HG03460 (cell line): Measurements from ENCODE around the gene ENG.
"Not testable (repeated sequence)": the region's sequence is repeated elsewhere in the genome, so short reads cannot be mapped to it uniquely, and the experiment has no call there.

ENCODE experiments used
- ATAC-seq: cut with Tn5 transposase; IDR thresholded peaks from one replicate; pipeline ENCODE4 v1.9.1; 2021; ENCODE audit not compliant: unreplicated experiment

The ENG gene

GRCh38 chr9:127854184-127854806 is at the start of gene ENG:
Gene ENG (minus strand): TSS chr9:127854658. CDS start chr9:127854355, 303 bp downstream.
- no peak for ATAC-seq

- ATAC-seq = peak; percentile 33
These were observed 49.4 kb upstream of the ENG start for GRCh38 chr9:127903557-127904475.

- peak; percentile 46 for ATAC-seq
These were observed 44.9 kb upstream of the ENG start, which contains the start of gene ST6GALNAC6 for GRCh38 chr9:127899128-127899943. Gene ST6GALNAC6 (minus strand): TSS chr9:127899603. CDS start chr9:127897981, 1,622 bp downstream.

- ATAC-seq = no peak
These were observed 44.1 kb upstream of the ENG start for GRCh38 chr9:127898433-127899127.

- no peak for ATAC-seq
These were observed 42.8 kb upstream of the ENG start for GRCh38 chr9:127897193-127897692.

- no peak for ATAC-seq
These were observed 42.1 kb upstream of the ENG start for GRCh38 chr9:127896395-127897192.

GRCh38 chr9:127895811-127896210 is 41.4 kb upstream of the ENG start:
- no peak for ATAC-seq

- ATAC-seq = no peak
These were observed 38.9 kb upstream of the ENG start for GRCh38 chr9:127893392-127893791.

GRCh38 chr9:127892831-127893230 is 38.4 kb upstream of the ENG start:
- ATAC-seq = no peak

- ATAC-seq = no peak
These were observed 35.6 kb upstream of the ENG start for GRCh38 chr9:127890053-127890452.

- ATAC-seq = no peak
These were observed 33.3 kb upstream of the ENG start for GRCh38 chr9:127887792-127888191.

- ATAC-seq = no peak
These were observed 32.0 kb upstream of the ENG start for GRCh38 chr9:127886401-127886972.

- ATAC-seq = no peak
These were observed 31.2 kb upstream of the ENG start for GRCh38 chr9:127885508-127886281.

- ATAC-seq = no peak
These were observed 30.6 kb upstream of the ENG start for GRCh38 chr9:127884976-127885490.

- ATAC-seq = no peak
These were observed 30.0 kb upstream of the ENG start for GRCh38 chr9:127884427-127884911.

- no peak for ATAC-seq
These were observed 29.5 kb upstream of the ENG start for GRCh38 chr9:127883959-127884358.

- ATAC-seq = not testable (repeated sequence)
These were observed 27.3 kb upstream of the ENG start for GRCh38 chr9:127881715-127882114.

GRCh38 chr9:127880143-127880542 is 25.7 kb upstream of the ENG start:
- no peak for ATAC-seq
